Mesenteric fat pad (tissue), 1 donor: ENCODE results near the gene DACT2. TPM values are rescaled to one million over a fixed set of nuclear protein-coding genes. Genes with fewer than 3 reads are reported as not detected.
"Not testable (repeated sequence)": the region's sequence is repeated elsewhere in the genome, so short reads cannot be mapped to it uniquely, and the experiment has no call there.

Experiments used
- DNase-seq: peaks from one replicate; pipeline ENCODE4 v3.0.0-alpha.2; 2020; ENCODE audit warnings: low spot score
- total RNA-seq: library from RNA; stranded (reverse); fragmentation: NEBNext Ultra II Directional; extraction: Animal tissue kit (Norgen Biotek cat#: 25700); gene quantifications from one replicate; pipeline ENCODE4 v1.2.1, GENCODE V29; 2021
- donor health status: DM: yes; HTN: yes; CAD: no.

DACT2 gene
- total RNA-seq, 1 donor from 2014 or later = 0.48 TPM

GRCh38 chr6:168304752-168305015 is 14.9 kb downstream of the DACT2 start:
- no peak for DNase-seq

GRCh38 chr6:168303982-168304751 is 15.4 kb downstream of the DACT2 start:
- DNase-seq = no peak

GRCh38 chr6:168302534-168302933 is 17.0 kb downstream of the DACT2 start:
- DNase-seq = no peak

- no peak for DNase-seq
Measured at GRCh38 chr6:168301648-168302398, 17.8 kb downstream of the DACT2 start.

- DNase-seq = no peak
Measured at GRCh38 chr6:168300975-168301647, 18.5 kb downstream of the DACT2 start.

GRCh38 chr6:168299541-168300511 is 19.8 kb downstream of the DACT2 start:
- DNase-seq = no peak

- no peak for DNase-seq
Measured at GRCh38 chr6:168297643-168298042, 21.9 kb downstream of the DACT2 start.

- DNase-seq = no peak
Measured at GRCh38 chr6:168294901-168295300, 24.7 kb downstream of the DACT2 start.

GRCh38 chr6:168293636-168294530 is 25.7 kb downstream of the DACT2 start:
- DNase-seq = no peak

- DNase-seq = no peak
Measured at GRCh38 chr6:168292826-168293225, 26.8 kb downstream of the DACT2 start.

- no peak for DNase-seq
Measured at GRCh38 chr6:168291450-168291849, 28.1 kb downstream of the DACT2 start.

- no peak for DNase-seq
Measured at GRCh38 chr6:168290095-168290494, 29.5 kb downstream of the DACT2 start.

GRCh38 chr6:168289571-168289962 is 30.0 kb downstream of the DACT2 start:
- DNase-seq = no peak

- peak; percentile 43 for DNase-seq
Measured at GRCh38 chr6:168288781-168289570, 30.6 kb downstream of the DACT2 start.

- DNase-seq = not testable (repeated sequence)
Measured at GRCh38 chr6:168287460-168287859, 32.1 kb downstream of the DACT2 start.

- not testable (repeated sequence) for DNase-seq
Measured at GRCh38 chr6:168286771-168287446, 32.7 kb downstream of the DACT2 start.

- peak; percentile 78 for DNase-seq
Measured at GRCh38 chr6:168286116-168286515, 33.5 kb downstream of the DACT2 start.

- DNase-seq = peak; percentile 75
Measured at GRCh38 chr6:168285456-168285855, 34.1 kb downstream of the DACT2 start.

GRCh38 chr6:168284187-168284586 is 35.4 kb downstream of the DACT2 start:
- peak; percentile 53 for DNase-seq
